ENCODE results near the gene RBMS2.

The RBMS2 gene

GRCh38 chr12:56635806-56636674 is 114.4 kb downstream of the RBMS2 start:
- TF ChIP-seq REST (IDR thresholded peaks at IDR 0.05; ENCODE audit: insufficient read depth in 1 of 2, low read depth in 2 of 2, low read length in 2 of 2), result no peak
- TF ChIP-seq FOXP2 (optimal IDR thresholded peaks at IDR 0.05; ENCODE audit: borderline replicate concordance, extremely low read depth, extremely low read length, insufficient read depth), result peak; percentile 16
- TF ChIP-seq TAF1 (IDR thresholded peaks at IDR 0.05; ENCODE audit: borderline replicate concordance, insufficient read depth, low read length), result peak; percentile 46; the same call in 1 of the 2 replicates
- peak; percentile 18; the same call in 1 of the 2 replicates for TF ChIP-seq SIN3A (IDR thresholded peaks at IDR 0.05; ENCODE audit: borderline replicate concordance, insufficient read depth, low read length)
- peak; percentile 74 for TF ChIP-seq POLR2AphosphoS5 (IDR thresholded peaks at IDR 0.05; ENCODE audit: low read depth, low read length)

- TF ChIP-seq POLR2AphosphoS5 (IDR thresholded peaks at IDR 0.05; ENCODE audit: low read depth, low read length) (peak; percentile 94), SIN3A (IDR thresholded peaks at IDR 0.05; ENCODE audit: borderline replicate concordance, insufficient read depth, low read length) (peak; percentile 91), FOXP2 (optimal IDR thresholded peaks at IDR 0.05; ENCODE audit: borderline replicate concordance, extremely low read depth, extremely low read length, insufficient read depth) (peak; percentile 83), TAF1 (IDR thresholded peaks at IDR 0.05; ENCODE audit: borderline replicate concordance, insufficient read depth, low read length) (no peak), REST (IDR thresholded peaks at IDR 0.05; ENCODE audit: insufficient read depth in 1 of 2, low read depth in 2 of 2, low read length in 2 of 2) (no peak)
These were observed 115.3 kb downstream of the RBMS2 start for GRCh38 chr12:56636675-56637540.

DNA sequence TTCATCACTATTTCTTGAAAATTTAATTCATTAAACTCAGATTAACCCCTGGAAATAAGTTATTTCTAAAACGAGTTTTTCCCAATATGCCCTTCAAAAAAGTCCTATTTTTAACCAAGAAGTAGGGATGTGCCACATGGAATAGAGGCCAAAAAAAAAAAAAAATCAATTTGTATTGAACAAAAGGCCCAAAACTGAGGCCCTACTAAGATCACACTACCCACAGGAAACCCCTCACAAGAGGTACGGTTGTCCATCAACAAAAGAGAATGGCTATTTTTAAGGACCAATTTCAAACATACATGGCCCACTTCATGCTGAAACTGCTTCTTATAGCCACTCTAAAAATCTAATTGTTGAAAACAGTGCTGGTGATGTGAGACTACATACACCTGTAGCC is 116.0 kb downstream of the RBMS2 start:
- TF ChIP-seq REST (IDR thresholded peaks at IDR 0.05; ENCODE audit: insufficient read depth in 1 of 2, low read depth in 2 of 2, low read length in 2 of 2), result no peak

DNA sequence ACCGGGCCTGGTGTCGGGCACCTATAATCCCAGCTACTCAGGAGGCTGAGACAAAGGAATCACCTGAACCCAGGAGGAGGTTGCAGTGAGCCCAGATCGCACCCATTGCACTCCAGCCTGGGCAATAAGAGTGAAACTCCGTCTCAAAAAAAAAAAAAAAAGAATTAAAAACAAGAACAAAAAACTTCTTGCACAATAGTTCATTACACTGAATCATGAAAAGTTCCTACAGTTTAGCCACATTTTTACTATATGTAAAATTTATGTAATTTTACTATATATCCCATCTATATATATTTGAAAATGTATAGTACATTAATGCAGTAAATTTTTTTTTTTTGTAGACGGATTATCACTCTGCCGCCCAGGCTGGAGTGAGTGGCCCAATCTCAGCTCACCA is 119.6 kb downstream of the RBMS2 start:
- no peak for TF ChIP-seq FOXP2 (optimal IDR thresholded peaks at IDR 0.05; ENCODE audit: borderline replicate concordance, extremely low read depth, extremely low read length, insufficient read depth)
- TF ChIP-seq TAF1 (IDR thresholded peaks at IDR 0.05; ENCODE audit: borderline replicate concordance, insufficient read depth, low read length), result no peak
- no peak for TF ChIP-seq REST (IDR thresholded peaks at IDR 0.05; ENCODE audit: insufficient read depth in 1 of 2, low read depth in 2 of 2, low read length in 2 of 2)
- no peak for TF ChIP-seq POLR2AphosphoS5 (IDR thresholded peaks at IDR 0.05; ENCODE audit: low read depth, low read length)
- TF ChIP-seq SIN3A (IDR thresholded peaks at IDR 0.05; ENCODE audit: borderline replicate concordance, insufficient read depth, low read length), result no peak
